SU-DHL-6 (cell line): ENCODE measurements around the gene OSBPL6.

Experiments
- EZH2phosphoT487 ChIP-seq: fragments of 200-600 bp; sonication (generic), shearing (Covaris generic); conservative IDR thresholded peaks from 2 replicates; pipeline ENCODE4 v1.6.1; 2018; ENCODE audit warnings: mild to moderate bottlenecking, antibody characterized with exemption, low read length, moderate library complexity, mixed read lengths
- TF ChIP-seq, protein P1 (sequence below): fragments of 200-600 bp; sonication (generic); IDR thresholded peaks from one replicate; pipeline ENCODE4 v1.5.1; 2017; ENCODE audit warnings: antibody characterized with exemption, mild to moderate bottlenecking, low read length, moderate library complexity; ENCODE audit not compliant: insufficient read depth, poor library complexity, severe bottlenecking

DNA sequence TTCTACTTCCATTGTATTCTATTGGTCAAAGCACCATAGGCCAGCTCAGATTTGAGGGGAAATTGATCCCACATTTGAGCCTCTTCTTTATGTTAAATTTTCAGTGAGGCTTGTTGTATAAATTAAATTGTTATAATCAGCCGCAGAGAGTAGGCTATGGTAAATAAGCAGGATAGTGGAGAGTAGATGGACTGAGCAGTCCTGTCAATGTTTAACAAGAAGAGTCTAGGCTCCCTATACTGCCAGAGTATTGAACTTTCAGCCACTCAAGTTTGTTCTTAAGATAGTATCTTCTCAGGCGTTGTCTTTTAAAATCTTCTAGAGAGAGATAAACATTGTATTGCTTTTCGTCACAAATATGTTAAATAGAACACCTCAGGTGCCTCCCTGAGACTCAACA is 155.7 kb downstream of the OSBPL6 start:
- TF ChIP-seq, protein P1, sequence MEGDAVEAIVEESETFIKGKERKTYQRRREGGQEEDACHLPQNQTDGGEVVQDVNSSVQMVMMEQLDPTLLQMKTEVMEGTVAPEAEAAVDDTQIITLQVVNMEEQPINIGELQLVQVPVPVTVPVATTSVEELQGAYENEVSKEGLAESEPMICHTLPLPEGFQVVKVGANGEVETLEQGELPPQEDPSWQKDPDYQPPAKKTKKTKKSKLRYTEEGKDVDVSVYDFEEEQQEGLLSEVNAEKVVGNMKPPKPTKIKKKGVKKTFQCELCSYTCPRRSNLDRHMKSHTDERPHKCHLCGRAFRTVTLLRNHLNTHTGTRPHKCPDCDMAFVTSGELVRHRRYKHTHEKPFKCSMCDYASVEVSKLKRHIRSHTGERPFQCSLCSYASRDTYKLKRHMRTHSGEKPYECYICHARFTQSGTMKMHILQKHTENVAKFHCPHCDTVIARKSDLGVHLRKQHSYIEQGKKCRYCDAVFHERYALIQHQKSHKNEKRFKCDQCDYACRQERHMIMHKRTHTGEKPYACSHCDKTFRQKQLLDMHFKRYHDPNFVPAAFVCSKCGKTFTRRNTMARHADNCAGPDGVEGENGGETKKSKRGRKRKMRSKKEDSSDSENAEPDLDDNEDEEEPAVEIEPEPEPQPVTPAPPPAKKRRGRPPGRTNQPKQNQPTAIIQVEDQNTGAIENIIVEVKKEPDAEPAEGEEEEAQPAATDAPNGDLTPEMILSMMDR: no peak
- TF ChIP-seq EZH2phosphoT487: no peak
